Parathyroid adenoma (tissue), 2 donors: Measurements from ENCODE around the gene CPVL.

ENCODE experiments used
- H2AFZ ChIP-seq: fragments of 300-600 bp; sonication (generic); one replicate; pipeline ENCODE4 v1.7.0; 2017; ENCODE audit warnings: antibody characterized with exemption, mild to moderate bottlenecking
- H3K27ac ChIP-seq: fragments of 300-600 bp; sonication (generic); one replicate; pipeline ENCODE4 v1.7.0; 2017
- H3K27me3 ChIP-seq: fragments of 300-600 bp; sonication (generic); one replicate; pipeline ENCODE4 v1.7.0; 2017; ENCODE audit warnings: low read length; ENCODE audit not compliant: control insufficient read depth, insufficient read depth
- H3K36me3 ChIP-seq: fragments of 300-600 bp; sonication (generic); one replicate; pipeline ENCODE4 v1.7.0; 2017; ENCODE audit warnings: low read length; ENCODE audit not compliant: control insufficient read depth, insufficient read depth
- H3K4me1 ChIP-seq: fragments of 300-600 bp; sonication (generic); one replicate; pipeline ENCODE4 v1.7.0; 2017; ENCODE audit warnings: control low read depth
- H3K4me2 ChIP-seq: fragments of 300-600 bp; sonication (generic); one replicate; pipeline ENCODE4 v1.7.0; 2017; ENCODE audit warnings: low read length
- H3K4me3 ChIP-seq: fragments of 300-600 bp; sonication (generic); one replicate; pipeline ENCODE4 v1.7.0; 2017; ENCODE audit warnings: low read depth, low read length
- H3K79me2 ChIP-seq: fragments of 300-600 bp; sonication (generic); one replicate; pipeline ENCODE4 v1.7.0; 2017; ENCODE audit warnings: control low read depth
- H3K9ac ChIP-seq: fragments of 300-600 bp; sonication (generic); one replicate; pipeline ENCODE4 v1.7.0; 2017; ENCODE audit warnings: mild to moderate bottlenecking
- H3K9me3 ChIP-seq: fragments of 300-600 bp; sonication (generic); one replicate; pipeline ENCODE4 v1.7.0; 2017; ENCODE audit warnings: low read length; ENCODE audit not compliant: control insufficient read depth
- TF ChIP-seq, protein P1 (sequence below): fragments of 300-600 bp; sonication (generic); IDR thresholded peaks from one replicate; pipeline ENCODE4 v1.7.0; 2017; ENCODE audit warnings: antibody characterized with exemption, mild to moderate bottlenecking
- donor health status: primary hyperparathyroidism.

Gene CPVL

DNA sequence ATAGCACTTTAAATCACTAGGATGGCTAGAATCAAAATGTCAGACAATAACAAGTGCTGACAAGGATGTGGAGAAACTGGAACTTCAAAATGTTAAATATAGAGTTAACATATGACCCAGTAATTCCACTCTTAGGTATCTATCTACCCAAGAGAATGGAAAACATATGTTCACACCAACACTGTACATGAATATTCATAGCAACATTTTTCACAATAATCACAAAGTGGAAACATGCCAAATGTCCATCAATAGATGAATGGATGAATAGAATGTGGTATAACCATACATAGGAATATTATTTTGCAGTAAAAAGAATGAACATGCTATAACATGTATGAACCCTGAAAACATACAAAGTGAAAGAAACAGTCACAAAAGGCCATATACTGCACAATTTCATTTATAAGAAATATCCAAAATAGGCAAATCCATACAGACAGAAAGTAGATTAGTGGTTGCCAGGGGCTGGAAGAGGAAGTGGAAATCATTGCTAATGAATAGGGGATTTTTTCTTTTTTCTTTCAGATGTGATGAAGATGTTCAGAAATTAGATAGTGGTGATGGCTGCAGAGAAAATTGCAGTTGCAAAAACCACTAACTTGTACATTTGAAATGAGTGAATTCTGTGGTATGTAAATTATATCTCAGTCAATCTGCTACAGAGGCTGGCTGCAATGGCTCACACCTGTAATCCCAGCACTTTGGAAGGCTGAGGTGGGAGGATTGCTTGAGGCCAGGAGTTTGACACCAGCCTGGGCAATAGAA, 93.0 kb downstream of the CPVL start:
- no peaks in the 10 kb centered on the region for H3K27me3 ChIP-seq
- no peak overlapping the region for H3K4me3 ChIP-seq
- no peaks in the 10 kb centered on the region for H3K79me2 ChIP-seq
- H2AFZ ChIP-seq = no peak overlapping the region
- no peaks in the 10 kb centered on the region for H3K9me3 ChIP-seq
- H3K36me3 ChIP-seq = no peaks in the 10 kb centered on the region
- H3K4me1 ChIP-seq = no peaks in the 10 kb centered on the region
- TF ChIP-seq, protein P1, sequence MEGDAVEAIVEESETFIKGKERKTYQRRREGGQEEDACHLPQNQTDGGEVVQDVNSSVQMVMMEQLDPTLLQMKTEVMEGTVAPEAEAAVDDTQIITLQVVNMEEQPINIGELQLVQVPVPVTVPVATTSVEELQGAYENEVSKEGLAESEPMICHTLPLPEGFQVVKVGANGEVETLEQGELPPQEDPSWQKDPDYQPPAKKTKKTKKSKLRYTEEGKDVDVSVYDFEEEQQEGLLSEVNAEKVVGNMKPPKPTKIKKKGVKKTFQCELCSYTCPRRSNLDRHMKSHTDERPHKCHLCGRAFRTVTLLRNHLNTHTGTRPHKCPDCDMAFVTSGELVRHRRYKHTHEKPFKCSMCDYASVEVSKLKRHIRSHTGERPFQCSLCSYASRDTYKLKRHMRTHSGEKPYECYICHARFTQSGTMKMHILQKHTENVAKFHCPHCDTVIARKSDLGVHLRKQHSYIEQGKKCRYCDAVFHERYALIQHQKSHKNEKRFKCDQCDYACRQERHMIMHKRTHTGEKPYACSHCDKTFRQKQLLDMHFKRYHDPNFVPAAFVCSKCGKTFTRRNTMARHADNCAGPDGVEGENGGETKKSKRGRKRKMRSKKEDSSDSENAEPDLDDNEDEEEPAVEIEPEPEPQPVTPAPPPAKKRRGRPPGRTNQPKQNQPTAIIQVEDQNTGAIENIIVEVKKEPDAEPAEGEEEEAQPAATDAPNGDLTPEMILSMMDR = no peak
- no peak overlapping the region for H3K4me2 ChIP-seq
- no peak overlapping the region for H3K27ac ChIP-seq
- H3K9ac ChIP-seq = no peak overlapping the region

DNA sequence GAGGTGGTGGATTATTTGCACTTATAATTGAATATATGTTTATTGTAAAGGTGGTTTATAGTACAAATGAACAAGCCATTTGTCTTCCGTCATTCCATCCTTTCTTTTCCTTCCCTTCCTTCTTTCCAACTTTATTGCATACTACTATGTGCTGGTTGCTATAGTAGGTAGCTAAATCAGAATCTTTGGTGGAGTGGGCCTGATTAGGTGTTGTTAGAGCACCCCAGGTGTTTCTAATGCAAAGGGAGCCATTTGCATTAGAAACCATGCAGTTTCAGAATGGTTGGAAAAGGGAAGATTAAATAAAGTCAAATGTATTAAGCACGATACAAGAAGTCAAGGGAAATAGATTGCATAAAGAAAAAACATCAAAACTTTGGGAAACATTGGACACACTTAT, 99.4 kb downstream of the CPVL start:
- no peaks in the 10 kb centered on the region for H3K4me1 ChIP-seq
- H3K9ac ChIP-seq = no peak overlapping the region
- H3K27ac ChIP-seq = no peak overlapping the region
- H3K79me2 ChIP-seq = no peaks in the 10 kb centered on the region
- H3K9me3 ChIP-seq = no peaks in the 10 kb centered on the region
- H3K4me3 ChIP-seq = no peak overlapping the region
- no peak overlapping the region for H2AFZ ChIP-seq
- TF ChIP-seq, protein P1 = no peak
- H3K27me3 ChIP-seq = no peaks in the 10 kb centered on the region
- no peak overlapping the region for H3K4me2 ChIP-seq
- H3K36me3 ChIP-seq = no peaks in the 10 kb centered on the region

DNA sequence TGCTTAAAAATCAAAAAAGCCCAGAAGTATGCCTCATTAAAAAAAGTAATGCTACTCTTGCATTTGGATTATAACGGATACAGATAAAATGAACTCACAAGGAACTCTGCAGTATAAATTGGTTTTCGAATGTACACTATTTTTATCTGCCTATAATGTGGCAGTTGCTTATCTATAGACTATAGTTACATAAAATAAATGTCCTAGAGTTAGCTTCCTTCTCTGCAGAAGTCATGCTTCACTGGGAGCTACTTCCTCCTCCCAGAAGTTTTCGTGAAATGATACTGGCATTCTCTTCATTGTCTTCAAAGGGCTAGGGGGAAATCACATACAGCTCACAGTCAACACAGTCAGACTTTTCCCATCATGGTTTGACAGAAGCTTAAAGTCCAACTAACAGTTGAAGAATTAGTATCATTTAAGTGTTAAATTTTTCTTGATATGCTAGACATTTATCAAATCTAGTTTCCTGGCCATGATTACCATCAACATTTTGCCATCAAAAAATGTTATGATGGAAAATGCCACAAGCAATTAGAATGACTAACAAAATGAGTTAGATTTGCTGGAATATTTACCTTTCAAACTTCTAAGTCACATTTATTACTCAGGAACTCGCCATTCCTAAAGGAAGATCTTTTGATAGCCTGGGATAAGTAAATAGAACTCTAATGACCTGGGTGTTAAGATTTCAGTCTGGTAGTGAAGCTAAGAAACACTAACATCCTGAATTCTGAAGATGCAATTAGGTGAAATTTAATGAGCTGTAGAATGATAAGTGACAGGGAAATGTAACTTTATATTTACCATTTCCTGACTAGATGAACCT, 100.9 kb downstream of the CPVL start:
- Histone ChIP-seq H3K9ac (no peak overlapping the region), H3K4me3 (no peak overlapping the region), H3K36me3 (no peaks in the 10 kb centered on the region), H3K79me2 (no peaks in the 10 kb centered on the region), H3K4me1 (no peaks in the 10 kb centered on the region), H3K27ac (no peak overlapping the region), H3K4me2 (no peak overlapping the region), H2AFZ (no peak overlapping the region), H3K9me3 (no peaks in the 10 kb centered on the region), H3K27me3 (no peaks in the 10 kb centered on the region)
- TF ChIP-seq, protein P1 = no peak

DNA sequence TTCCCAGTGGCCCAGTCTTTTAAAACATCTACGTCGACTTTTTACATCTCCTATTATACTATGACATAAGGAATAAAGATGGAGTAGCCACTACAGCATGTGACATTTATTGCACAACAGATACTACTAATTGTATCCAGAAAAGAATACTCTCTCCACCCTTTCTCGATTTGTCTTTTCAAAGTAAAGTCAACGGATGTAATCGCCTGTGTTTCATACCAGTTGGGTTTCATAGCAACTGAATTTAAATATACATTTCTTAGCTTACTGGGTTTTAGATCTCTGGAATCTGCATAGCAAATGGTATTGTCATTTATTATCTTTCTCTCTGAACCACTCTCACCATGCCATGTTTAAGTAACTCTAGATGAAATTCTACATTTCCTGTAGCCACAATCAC, 101.8 kb downstream of the CPVL start:
- H3K9me3 ChIP-seq = no peaks in the 10 kb centered on the region
- H2AFZ ChIP-seq = no peak overlapping the region
- H3K4me2 ChIP-seq = no peak overlapping the region
- H3K9ac ChIP-seq = no peak overlapping the region
- TF ChIP-seq, protein P1 = no peak
- H3K36me3 ChIP-seq = no peaks in the 10 kb centered on the region
- no peak overlapping the region for H3K4me3 ChIP-seq
- H3K79me2 ChIP-seq = no peaks in the 10 kb centered on the region
- H3K27ac ChIP-seq = no peak overlapping the region
- no peaks in the 10 kb centered on the region for H3K27me3 ChIP-seq
- H3K4me1 ChIP-seq = no peaks in the 10 kb centered on the region
